Activated CD4-positive, alpha-beta T cell treated with anti-CD3 and anti-CD28 coated beads, Interleukin-2, amount 10 ng/mL, durations not matched to agents 7 days and 5 days (primary cell): ENCODE results near the gene ASH1L. TPM values are rescaled to one million over a fixed set of nuclear protein-coding genes. Genes with fewer than 3 reads are reported as not detected.
A peak's percentile ranks its signal among the peaks of the same experiment; 100 is the strongest.

Source experiments
- CTCF ChIA-PET: fragments of 350-600 bp; sonication (Branson Sonifier 250); formaldehyde crosslinking; loops from one replicate; lab custom pipeline; 2021; ENCODE audit warnings: antibody characterized with exemption; lab: Charles Lee
- POLR2A ChIA-PET: fragments of 350-600 bp; sonication (Branson Sonifier 250); formaldehyde crosslinking; loops from one replicate; lab custom pipeline; 2021; ENCODE audit warnings: antibody characterized with exemption; lab: Charles Lee
- DNase-seq: peaks from one replicate; pipeline ENCODE4 v3.0.0-alpha.2; 2020
- H3K27ac Mint-ChIP-seq: one replicate; pipeline ENCODE4 v1.8.0; 2021; ENCODE audit warnings: mild to moderate bottlenecking, moderate library complexity, mixed read lengths
- H3K27me3 Mint-ChIP-seq: one replicate; pipeline ENCODE4 v1.8.0; 2021; ENCODE audit warnings: mixed read lengths
- H3K36me3 Mint-ChIP-seq: one replicate; pipeline ENCODE4 v1.8.0; 2021; ENCODE audit warnings: low read depth, mixed read lengths
- H3K4me1 Mint-ChIP-seq: one replicate; pipeline ENCODE4 v1.8.0; 2021; ENCODE audit warnings: mixed read lengths
- H3K4me3 Mint-ChIP-seq: one replicate; pipeline ENCODE4 v1.8.0; 2021; ENCODE audit warnings: mild to moderate bottlenecking, moderate library complexity, mixed read lengths
- H3K9me3 Mint-ChIP-seq: one replicate; pipeline ENCODE4 v1.8.0; 2021; ENCODE audit warnings: mixed read lengths
- total RNA-seq, 2 experiments: library from RNA; stranded (reverse); gene quantifications; one replicate each; pipeline ENCODE4 v1.2.3, GENCODE V29; 2021

Gene ASH1L
- total RNA-seq, 2 experiments from 2014 or later, result 42.9 to 44.1 TPM

- Mint-ChIP-seq H3K4me3 (no peak overlapping the region), H3K27me3 (peaks cover 2% of the 10 kb centered on the region), H3K27ac (peak overlapping the region; percentile 43), H3K9me3 (no peaks in the 10 kb centered on the region), H3K4me1 (peaks cover 22% of the 10 kb centered on the region), H3K36me3 (peaks cover 18% of the 10 kb centered on the region)
- CTCF ChIA-PET, result interaction anchor here (2.5 to 3.9 kb wide), 2 partner anchors 16 to 55 kb away, joined by 7 to 39 read pairs; partner anchors contain the start of gene RUSC1
- no peak for DNase-seq
- POLR2A ChIA-PET, result no interaction called here
Measured at GRCh38 chr1:155305881-155306391, 256.7 kb downstream of the ASH1L start.

- Mint-ChIP-seq H3K4me3 (no peak overlapping the region), H3K27me3 (peaks cover 2% of the 10 kb centered on the region), H3K4me1 (peaks cover 10% of the 10 kb centered on the region), H3K36me3 (peaks cover 6% of the 10 kb centered on the region), H3K27ac (no peak overlapping the region), H3K9me3 (no peaks in the 10 kb centered on the region)
- no peak for DNase-seq
- CTCF ChIA-PET, result interaction anchor here (0.6 to 3.9 kb wide), 4 partner anchors 17 to 54 kb away, joined by 3 to 39 read pairs (median 6); partner anchors contain the start of gene RUSC1
- POLR2A ChIA-PET, result no interaction called here
Measured at GRCh38 chr1:155304558-155305063, 258.0 kb downstream of the ASH1L start.

DNA sequence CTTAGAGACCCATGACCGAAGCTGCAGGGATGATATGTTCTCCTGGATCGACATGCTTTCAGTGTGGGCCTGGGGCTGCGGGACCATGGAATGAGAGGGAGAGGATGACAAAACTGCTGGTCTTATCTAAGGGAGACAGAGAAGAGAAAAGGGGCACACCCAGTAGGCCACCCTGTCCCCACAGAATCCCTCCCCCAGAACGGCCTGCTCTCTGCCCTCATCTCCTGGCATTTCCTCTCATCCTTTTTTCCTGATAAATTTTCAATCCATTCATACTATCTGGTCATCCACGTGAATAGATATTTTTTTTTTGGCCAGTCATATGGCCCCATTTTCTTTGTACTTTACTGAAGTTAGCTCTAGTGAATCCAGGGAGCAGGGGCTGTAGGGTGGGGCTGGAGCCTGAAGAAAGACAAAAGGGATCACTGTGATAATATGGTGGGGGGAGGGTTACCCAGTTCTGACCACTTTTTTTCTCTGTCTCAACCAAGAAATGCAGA, 261.2 kb downstream of the ASH1L start, which contains the start of gene PKLR:
TSS of gene PKLR (minus strand) at position 97 of the 500 bp plus-strand sequence. CDS start at position 54, 43 bp downstream.
- POLR2A ChIA-PET, result no interaction called here

GRCh38 chr1:155300553-155301329, 261.9 kb downstream of the ASH1L start:
- no peak overlapping the region for H3K27ac Mint-ChIP-seq
- no peak for DNase-seq
- peaks cover 4% of the 10 kb centered on the region for H3K4me1 Mint-ChIP-seq
- H3K4me3 Mint-ChIP-seq, result no peak overlapping the region
- H3K9me3 Mint-ChIP-seq, result no peaks in the 10 kb centered on the region
- ChIA-PET POLR2A (no interaction called here), CTCF (interaction anchor here (0.8 to 1.5 kb wide), 4 partner anchors 9 to 22 kb away, joined by 3 to 5 read pairs (median 4); no protein-coding TSS in a partner anchor)
- H3K27me3 Mint-ChIP-seq, result peaks cover 17% of the 10 kb centered on the region
- no peaks in the 10 kb centered on the region for H3K36me3 Mint-ChIP-seq

More for the DNA sequence above, 261.2 kb downstream of the ASH1L start, which contains the start of gene PKLR:
- Mint-ChIP-seq H3K27me3 (peaks cover 12% of the 10 kb centered on the region), H3K4me3 (no peak within 1 kb of the TSS), H3K4me1 (peaks cover 2% of the 10 kb centered on the region), H3K27ac (no peak within 1 kb of the TSS), H3K36me3 (no peaks in the 10 kb centered on the region), H3K9me3 (no peaks in the 10 kb centered on the region)
- DNase-seq, result no peak
- CTCF ChIA-PET, result interaction anchor here (1.5 kb wide), 2 partner anchors 10 to 21 kb away, joined by 3 to 5 read pairs; no protein-coding TSS in a partner anchor

GRCh38 chr1:155300024-155300423, 262.6 kb downstream of the ASH1L start:
- H3K4me3 Mint-ChIP-seq, result no peak overlapping the region
- H3K27me3 Mint-ChIP-seq, result peaks cover 21% of the 10 kb centered on the region
- H3K4me1 Mint-ChIP-seq, result peaks cover 6% of the 10 kb centered on the region
- ChIA-PET CTCF (interaction anchor here (0.8 to 1.5 kb wide), 3 partner anchors 9 to 12 kb away, joined by 3 to 5 read pairs (median 4); no protein-coding TSS in a partner anchor), POLR2A (no interaction called here)
- no peaks in the 10 kb centered on the region for H3K36me3 Mint-ChIP-seq
- no peaks in the 10 kb centered on the region for H3K9me3 Mint-ChIP-seq
- no peak overlapping the region for H3K27ac Mint-ChIP-seq
- no peak for DNase-seq

- Mint-ChIP-seq H3K4me1 (peaks cover 12% of the 10 kb centered on the region), H3K36me3 (no peaks in the 10 kb centered on the region), H3K27me3 (peaks cover 35% of the 10 kb centered on the region), H3K9me3 (no peaks in the 10 kb centered on the region), H3K27ac (no peak overlapping the region), H3K4me3 (no peak overlapping the region)
- ChIA-PET POLR2A (no interaction called here), CTCF (interaction anchor here (1.3 kb wide), 1 partner anchor 46 kb away, joined by 5 read pairs; no protein-coding TSS in a partner anchor)
- no peak for DNase-seq
Measured at GRCh38 chr1:155297384-155297783, 265.2 kb downstream of the ASH1L start.

GRCh38 chr1:155296661-155297060, 265.9 kb downstream of the ASH1L start:
- no peaks in the 10 kb centered on the region for H3K9me3 Mint-ChIP-seq
- peaks cover 12% of the 10 kb centered on the region for H3K4me1 Mint-ChIP-seq
- no peak overlapping the region for H3K4me3 Mint-ChIP-seq
- ChIA-PET CTCF (interaction anchor here (1.3 kb wide), 1 partner anchor 46 kb away, joined by 5 read pairs; no protein-coding TSS in a partner anchor), POLR2A (no interaction called here)
- no peak overlapping the region for H3K27ac Mint-ChIP-seq
- H3K36me3 Mint-ChIP-seq, result no peaks in the 10 kb centered on the region
- no peak for DNase-seq
- H3K27me3 Mint-ChIP-seq, result peaks cover 35% of the 10 kb centered on the region

DNA sequence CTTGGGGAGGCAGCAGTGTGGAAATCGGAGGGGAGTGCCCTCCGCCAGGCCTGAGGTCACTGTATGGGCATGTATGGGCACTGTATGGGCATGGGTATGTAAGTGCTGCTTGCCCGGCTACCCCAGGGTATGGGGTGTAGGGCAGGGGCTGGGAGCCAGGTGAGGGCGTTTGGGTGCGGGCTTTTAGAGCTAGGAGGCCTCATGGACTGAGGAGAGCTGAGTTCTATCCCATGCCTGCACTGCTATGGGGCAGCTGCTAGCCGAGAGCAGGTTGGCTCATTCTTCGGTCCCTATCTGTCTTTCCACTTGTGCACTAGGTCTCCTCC, 266.7 kb downstream of the ASH1L start:
- Mint-ChIP-seq H3K27me3 (peaks cover 35% of the 10 kb centered on the region), H3K27ac (peak overlapping the region; percentile 44), H3K36me3 (no peaks in the 10 kb centered on the region), H3K9me3 (no peaks in the 10 kb centered on the region), H3K4me3 (no peak overlapping the region), H3K4me1 (peaks cover 12% of the 10 kb centered on the region)
- no peak for DNase-seq
- ChIA-PET CTCF (interaction anchor here (0.7 to 1.5 kb wide), 2 partner anchors 12 to 17 kb away, joined by 3 to 4 read pairs; partner anchors contain the start of gene FDPS), POLR2A (no interaction called here)

GRCh38 chr1:155295183-155295941, 267.2 kb downstream of the ASH1L start:
- ChIA-PET POLR2A (no interaction called here), CTCF (interaction anchor here (0.7 to 1.5 kb wide), 2 partner anchors 13 to 16 kb away, joined by 3 to 4 read pairs; partner anchors contain the start of gene FDPS)

DNA sequence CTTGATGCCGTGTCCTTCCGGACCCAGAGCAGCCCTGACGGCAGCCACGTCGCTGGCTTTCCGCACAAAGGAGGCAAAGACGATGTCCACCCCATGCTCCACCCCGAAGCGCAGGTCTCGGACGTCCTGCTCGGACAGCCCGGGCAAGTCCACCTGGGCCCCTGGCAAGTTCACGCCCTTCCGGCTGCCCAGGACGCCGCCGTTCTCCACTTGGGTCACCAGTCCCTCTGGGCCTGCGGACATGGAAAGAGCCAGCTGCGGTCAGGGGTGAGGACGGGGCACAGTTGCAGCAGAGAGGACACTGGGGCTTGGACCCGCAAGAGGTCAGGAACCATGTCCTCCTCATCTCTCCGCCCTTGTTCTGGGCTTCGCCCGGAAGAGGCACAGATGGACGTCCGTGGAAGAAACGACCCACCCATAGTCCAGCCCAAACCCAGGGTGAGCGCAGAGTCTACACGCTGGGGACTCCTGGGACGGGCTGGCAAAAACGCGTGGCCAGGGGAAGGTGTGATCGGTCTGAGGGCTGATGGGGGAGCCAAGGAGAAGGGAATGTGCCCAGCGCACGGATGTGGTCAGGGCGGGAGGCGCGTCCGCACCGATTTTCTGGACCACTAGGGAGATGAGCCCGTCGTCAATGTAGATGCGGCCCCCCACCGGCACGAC, 268.0 kb downstream of the ASH1L start:
- no peak for DNase-seq
- Mint-ChIP-seq H3K4me1 (peaks cover 12% of the 10 kb centered on the region), H3K4me3 (no peak overlapping the region), H3K27me3 (peaks cover 35% of the 10 kb centered on the region), H3K27ac (no peak overlapping the region), H3K36me3 (no peaks in the 10 kb centered on the region), H3K9me3 (no peaks in the 10 kb centered on the region)
- ChIA-PET CTCF (interaction anchor here (1.5 kb wide), 1 partner anchor 13 kb away, joined by 4 read pairs; the partner anchor contains the start of gene FDPS), POLR2A (no interaction called here)

More at GRCh38 chr1:155295183-155295941, 267.2 kb downstream of the ASH1L start:
- Mint-ChIP-seq H3K27ac (no peak overlapping the region), H3K4me1 (peaks cover 12% of the 10 kb centered on the region), H3K9me3 (no peaks in the 10 kb centered on the region), H3K4me3 (no peak overlapping the region), H3K36me3 (no peaks in the 10 kb centered on the region), H3K27me3 (peaks cover 35% of the 10 kb centered on the region)
- no peak for DNase-seq

DNA sequence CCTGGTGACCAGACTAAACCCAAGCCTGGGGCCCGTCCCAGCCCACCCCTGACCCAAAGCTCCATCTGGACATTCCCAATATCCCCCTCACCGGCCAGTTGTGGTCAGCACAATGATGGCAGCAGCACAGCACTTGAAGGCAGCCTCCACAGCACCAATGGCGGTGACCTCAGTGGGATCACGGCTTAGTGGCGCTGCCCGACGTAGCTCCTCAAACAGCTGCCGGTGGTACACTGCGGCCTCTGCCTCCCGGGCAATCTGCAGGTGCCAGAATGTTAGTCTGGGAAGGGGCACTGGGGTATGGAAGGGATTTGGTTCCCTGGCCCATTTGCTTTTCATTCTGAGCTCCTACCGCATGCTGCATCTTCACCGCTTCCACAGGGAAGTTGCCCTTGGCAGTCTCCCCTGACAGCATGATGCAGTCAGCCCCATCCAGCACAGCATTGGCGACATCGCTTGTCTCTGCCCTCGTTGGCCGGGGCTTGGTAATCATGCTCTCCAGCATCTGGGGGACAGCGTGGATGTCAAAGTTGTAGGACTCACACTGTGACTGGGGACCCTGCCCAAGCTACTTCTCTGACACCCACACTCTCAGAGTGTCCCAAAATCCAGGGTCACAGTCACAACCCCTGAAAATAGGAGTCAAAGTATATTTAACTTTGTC, 269.4 kb downstream of the ASH1L start:
- Mint-ChIP-seq H3K27ac (no peak overlapping the region), H3K9me3 (no peaks in the 10 kb centered on the region), H3K27me3 (peaks cover 35% of the 10 kb centered on the region), H3K36me3 (no peaks in the 10 kb centered on the region), H3K4me3 (no peak overlapping the region), H3K4me1 (peaks cover 11% of the 10 kb centered on the region)
- no peak for DNase-seq
- POLR2A ChIA-PET, result no interaction called here
- CTCF ChIA-PET, result interaction anchor here (0.6 to 1.5 kb wide), 3 partner anchors 10 to 27 kb away, joined by 3 to 4 read pairs (median 4); no protein-coding TSS in a partner anchor
